ENCODE measurements around the gene ERICH6B.

Gene ERICH6B

GRCh38 chr13:45534604-45535003 is 80.9 kb downstream of the ERICH6B start:
- no peak overlapping the region for H3K4me3 ChIP-seq
- H3K4me2 ChIP-seq, result no peak overlapping the region
- H4K20me1 ChIP-seq, result no peaks in the 10 kb centered on the region
- H3K9me3 ChIP-seq, result no peaks in the 10 kb centered on the region
- H3K36me3 ChIP-seq, result peaks cover 68% of the 10 kb centered on the region
- no peaks in the 10 kb centered on the region for H3K4me1 ChIP-seq
- H3K27ac ChIP-seq, result no peak overlapping the region
- H3K9ac ChIP-seq, result no peak overlapping the region
- no peaks in the 10 kb centered on the region for H3K27me3 ChIP-seq
- no peak for TF ChIP-seq Cebpa-rat (IDR thresholded peaks at IDR 0.05)

DNA sequence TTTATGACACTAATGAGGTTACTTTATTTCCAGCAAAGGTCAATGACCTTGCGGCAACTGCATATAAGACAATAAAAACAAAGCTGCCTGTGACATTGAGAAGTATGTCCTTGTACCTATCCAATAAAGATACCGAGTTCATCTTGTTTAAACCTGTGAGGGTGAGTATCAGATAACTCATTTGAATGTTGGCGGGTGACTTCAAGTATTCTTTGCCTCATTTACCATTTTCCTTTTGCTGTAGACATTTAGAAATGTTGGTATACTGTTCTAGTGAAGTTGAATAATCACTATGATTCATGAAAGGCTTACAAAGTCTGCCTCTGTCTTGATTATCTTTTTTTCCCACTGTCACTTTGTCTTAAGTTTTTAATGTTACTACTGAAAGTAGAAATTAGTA is 85.8 kb downstream of the ERICH6B start:
- Histone ChIP-seq H3K36me3 (peaks cover 82% of the 10 kb centered on the region), H3K4me1 (no peaks in the 10 kb centered on the region), H3K9ac (no peak overlapping the region), H3K27ac (no peak overlapping the region), H3K27me3 (no peaks in the 10 kb centered on the region), H3K4me3 (no peak overlapping the region), H3K9me3 (no peaks in the 10 kb centered on the region), H4K20me1 (no peaks in the 10 kb centered on the region), H3K4me2 (no peak overlapping the region)
- TF ChIP-seq Cebpa-rat (IDR thresholded peaks at IDR 0.05), result no peak

DNA sequence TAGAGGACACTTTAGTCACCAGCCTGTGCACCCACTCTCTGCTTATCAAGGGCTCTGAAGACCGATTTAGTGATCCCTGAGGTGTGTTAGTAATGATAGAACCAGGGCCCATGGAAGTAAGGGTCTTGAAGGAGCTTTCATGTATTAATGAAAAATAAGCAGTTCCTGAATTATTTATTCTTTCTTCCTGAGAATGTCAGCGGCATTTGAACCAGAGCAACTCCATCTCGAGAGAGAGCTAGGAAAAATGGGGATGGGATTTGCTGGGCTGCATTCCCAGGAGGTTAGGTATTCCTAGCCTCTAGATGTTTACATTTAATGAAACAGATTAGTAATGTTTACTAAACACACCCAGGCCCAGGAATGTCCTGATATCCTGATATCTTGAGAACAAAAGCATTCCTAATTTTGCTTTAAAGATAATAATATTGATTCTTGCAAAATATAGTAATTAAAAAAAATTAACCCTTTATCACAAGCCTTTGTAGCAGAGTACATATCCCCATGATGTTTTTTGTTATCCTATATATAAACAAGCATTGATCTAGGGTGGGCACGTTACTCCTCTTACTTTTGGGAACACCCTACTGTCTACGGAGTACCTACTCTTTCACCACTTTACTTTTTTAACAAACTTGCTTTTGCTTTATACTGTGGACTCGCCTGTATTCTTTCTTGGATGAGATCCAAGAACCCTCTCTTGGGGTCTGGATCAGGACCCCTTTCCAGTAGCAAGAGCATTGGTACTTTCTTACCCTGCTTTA is 87.7 kb downstream of the ERICH6B start:
- H3K4me2 ChIP-seq, result no peak overlapping the region
- no peaks in the 10 kb centered on the region for H3K9me3 ChIP-seq
- TF ChIP-seq Cebpa-rat (IDR thresholded peaks at IDR 0.05), result no peak
- no peaks in the 10 kb centered on the region for H4K20me1 ChIP-seq
- no peak overlapping the region for H3K27ac ChIP-seq
- H3K27me3 ChIP-seq, result no peaks in the 10 kb centered on the region
- H3K9ac ChIP-seq, result no peak overlapping the region
- H3K36me3 ChIP-seq, result peaks cover 75% of the 10 kb centered on the region
- no peaks in the 10 kb centered on the region for H3K4me1 ChIP-seq
- no peak overlapping the region for H3K4me3 ChIP-seq

GRCh38 chr13:45522571-45522970 is 93.0 kb downstream of the ERICH6B start:
- Histone ChIP-seq H3K9ac (no peak overlapping the region), H3K27ac (no peak overlapping the region), H3K4me1 (no peaks in the 10 kb centered on the region), H3K36me3 (peaks cover 87% of the 10 kb centered on the region), H3K4me2 (no peak overlapping the region), H3K4me3 (no peak overlapping the region), H3K27me3 (no peaks in the 10 kb centered on the region), H4K20me1 (no peaks in the 10 kb centered on the region), H3K9me3 (no peaks in the 10 kb centered on the region)
- TF ChIP-seq Cebpa-rat (IDR thresholded peaks at IDR 0.05), result no peak

DNA sequence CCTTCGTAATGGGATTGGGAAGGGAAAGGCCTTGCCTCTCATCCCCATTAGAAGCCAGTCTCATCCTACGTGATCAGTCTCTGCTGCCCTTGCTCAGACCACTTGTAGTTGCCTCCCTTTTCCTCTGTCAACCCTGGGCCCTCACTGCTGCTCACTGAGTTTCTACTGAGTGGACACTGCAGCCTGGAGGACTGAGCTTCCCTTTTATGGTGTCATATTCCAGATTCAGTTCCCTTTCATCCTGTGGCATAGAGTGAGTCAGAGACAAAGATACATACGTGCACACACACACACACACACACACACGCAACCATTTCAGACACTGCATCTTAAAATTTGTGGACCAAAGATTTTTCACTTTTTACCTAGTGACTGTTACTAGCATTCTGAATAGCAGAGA is 94.2 kb downstream of the ERICH6B start:
- peaks cover 87% of the 10 kb centered on the region for H3K36me3 ChIP-seq
- no peak overlapping the region for H3K9ac ChIP-seq
- no peak overlapping the region for H3K4me3 ChIP-seq
- no peak overlapping the region for H3K4me2 ChIP-seq
- no peaks in the 10 kb centered on the region for H3K27me3 ChIP-seq
- TF ChIP-seq Cebpa-rat (IDR thresholded peaks at IDR 0.05), result no peak
- no peak overlapping the region for H3K27ac ChIP-seq
- H3K9me3 ChIP-seq, result no peaks in the 10 kb centered on the region
- H4K20me1 ChIP-seq, result no peaks in the 10 kb centered on the region
- no peaks in the 10 kb centered on the region for H3K4me1 ChIP-seq

DNA sequence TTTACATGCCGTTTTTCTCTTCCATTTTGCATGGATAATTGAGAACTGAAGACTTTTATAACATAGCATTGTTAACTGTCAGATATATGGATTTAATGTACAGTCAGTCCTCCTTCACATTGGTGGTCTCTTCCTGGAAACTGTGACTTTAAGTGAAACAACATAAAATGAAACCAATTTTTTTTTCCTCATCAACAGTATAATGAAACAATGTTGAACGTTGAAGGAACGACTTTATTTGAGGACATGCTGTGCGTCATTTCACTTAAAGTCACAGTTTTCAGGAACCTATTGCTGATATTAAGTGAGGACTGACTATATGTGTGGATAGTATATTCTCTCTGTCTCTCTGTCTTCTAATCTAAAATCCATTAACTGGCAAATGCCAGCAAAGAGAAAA is 96.0 kb downstream of the ERICH6B start:
- no peak overlapping the region for H3K4me3 ChIP-seq
- H3K27me3 ChIP-seq, result no peaks in the 10 kb centered on the region
- no peak for TF ChIP-seq Cebpa-rat (IDR thresholded peaks at IDR 0.05)
- H4K20me1 ChIP-seq, result no peaks in the 10 kb centered on the region
- H3K9ac ChIP-seq, result no peak overlapping the region
- H3K27ac ChIP-seq, result no peak overlapping the region
- H3K9me3 ChIP-seq, result no peaks in the 10 kb centered on the region
- H3K4me2 ChIP-seq, result no peak overlapping the region
- peaks cover 85% of the 10 kb centered on the region for H3K36me3 ChIP-seq
- H3K4me1 ChIP-seq, result no peaks in the 10 kb centered on the region

DNA sequence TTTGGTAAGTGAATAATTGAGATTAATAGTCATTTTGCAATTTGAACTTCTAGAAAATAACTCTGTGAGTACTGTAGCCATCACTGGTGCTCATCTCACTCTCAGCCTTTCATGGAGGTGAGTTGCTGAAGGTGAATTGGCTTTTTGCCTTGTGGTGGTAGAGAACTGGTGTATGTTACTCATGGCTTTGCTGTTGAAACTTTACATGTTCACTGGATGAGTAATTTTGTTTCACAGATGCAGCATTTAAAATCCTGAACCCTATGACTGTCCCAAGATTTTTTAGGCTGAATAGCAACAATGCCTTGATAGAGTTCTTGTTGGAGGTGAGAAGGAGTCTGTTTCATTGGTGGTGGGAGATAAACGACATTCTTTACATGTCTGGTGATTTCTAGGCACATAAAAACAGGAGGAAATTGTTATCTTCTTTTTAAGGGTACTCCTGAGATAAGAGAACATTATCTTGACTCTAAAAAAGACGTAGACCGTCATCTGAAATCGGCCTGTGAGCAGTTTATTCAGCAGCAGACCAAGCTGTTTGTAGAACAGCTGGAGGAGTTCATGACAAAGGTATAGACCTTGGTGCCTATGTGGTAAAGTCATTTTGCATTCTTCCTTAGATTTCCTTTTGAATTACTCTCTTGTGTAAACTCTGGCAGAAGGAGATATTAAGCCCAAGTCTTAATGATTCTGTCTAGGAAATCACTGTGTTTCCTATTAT is 96.9 kb downstream of the ERICH6B start:
- H3K4me2 ChIP-seq, result no peak overlapping the region
- no peaks in the 10 kb centered on the region for H3K4me1 ChIP-seq
- H3K27ac ChIP-seq, result no peak overlapping the region
- no peaks in the 10 kb centered on the region for H3K27me3 ChIP-seq
- TF ChIP-seq Cebpa-rat (IDR thresholded peaks at IDR 0.05), result no peak
- H4K20me1 ChIP-seq, result no peaks in the 10 kb centered on the region
- H3K36me3 ChIP-seq, result peaks cover 85% of the 10 kb centered on the region
- H3K9me3 ChIP-seq, result no peaks in the 10 kb centered on the region
- H3K9ac ChIP-seq, result no peak overlapping the region
- H3K4me3 ChIP-seq, result no peak overlapping the region

DNA sequence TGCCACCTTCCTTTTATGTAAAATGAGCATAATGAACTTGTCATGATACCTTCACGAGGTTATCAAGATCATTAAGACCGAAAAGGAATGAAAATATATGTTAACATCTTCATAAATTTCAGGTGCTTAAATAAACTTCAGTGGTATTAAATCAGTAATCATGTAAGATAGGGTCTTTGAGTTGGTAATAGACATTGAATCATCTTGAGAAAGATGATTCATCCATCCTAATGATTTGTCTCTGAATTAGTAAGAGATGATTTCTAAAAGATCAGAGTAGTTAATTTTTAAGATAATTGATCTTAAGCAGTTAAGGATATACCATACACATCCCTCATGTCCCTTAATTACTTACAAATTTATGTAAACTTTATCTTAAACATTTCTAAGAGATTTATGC is 98.8 kb downstream of the ERICH6B start:
- Histone ChIP-seq H3K4me1 (no peaks in the 10 kb centered on the region), H4K20me1 (0 out of 2 replicates have a peak, but pooled peaks cover 5% of the 10 kb centered on the region), H3K9me3 (no peaks in the 10 kb centered on the region), H3K9ac (no peak overlapping the region), H3K27ac (no peak overlapping the region), H3K27me3 (no peaks in the 10 kb centered on the region), H3K4me2 (no peak overlapping the region), H3K4me3 (no peak overlapping the region), H3K36me3 (peaks cover 87% of the 10 kb centered on the region)
- no peak for TF ChIP-seq Cebpa-rat (IDR thresholded peaks at IDR 0.05)

DNA sequence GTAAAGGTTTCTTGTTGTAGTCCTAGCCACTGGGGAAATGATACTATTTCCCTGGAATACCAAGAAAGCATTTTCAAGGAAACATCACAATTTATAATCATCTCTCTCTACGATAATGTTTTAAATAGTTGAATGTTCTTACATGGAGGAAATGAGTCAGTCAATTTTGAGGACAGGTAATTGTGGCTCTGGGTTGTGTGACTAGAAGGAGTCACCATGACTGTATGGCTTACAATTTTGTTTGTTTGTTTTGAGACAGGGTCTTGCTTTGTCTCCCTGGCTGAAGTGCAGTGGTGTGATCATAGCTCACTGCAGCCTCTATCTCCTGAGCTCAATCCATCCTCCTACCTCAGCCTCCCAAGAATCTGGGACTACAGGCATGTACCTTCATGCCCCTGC is 103.4 kb downstream of the ERICH6B start:
- peaks cover 82% of the 10 kb centered on the region for H3K36me3 ChIP-seq

More for the DNA sequence above, 103.4 kb downstream of the ERICH6B start:
- Histone ChIP-seq H3K9ac (no peak overlapping the region), H4K20me1 (0 out of 2 replicates have a peak, but pooled peaks cover 13% of the 10 kb centered on the region), H3K4me2 (no peak overlapping the region), H3K27me3 (no peaks in the 10 kb centered on the region), H3K4me3 (no peak overlapping the region), H3K27ac (no peak overlapping the region), H3K9me3 (no peaks in the 10 kb centered on the region), H3K4me1 (peaks cover 5% of the 10 kb centered on the region; the same call in 1 of the 2 replicates)
- no peak for TF ChIP-seq Cebpa-rat (IDR thresholded peaks at IDR 0.05)
